Esophagus squamous epithelium (tissue), 5 donors: ENCODE data around the gene C5AR1. TPM values are rescaled to one million over a fixed set of nuclear protein-coding genes. Genes with fewer than 3 reads are reported as not detected.

Experiments used
- DNase-seq: peaks from one replicate; lab custom pipeline; 2025; lab: John Stamatoyannopoulos, UW
- H3K27ac ChIP-seq, 4 donors: fragments of 200-600 bp; sonication (generic); one replicate each; pipeline ENCODE4 v1.5.1; 2016 to 2019; ENCODE audit warnings: mild to moderate bottlenecking in 1 of 4
- H3K27me3 ChIP-seq, 4 donors: fragments of 200-600 bp; sonication (generic); 1 replicate in 3 of 4; 2 replicates in 1 of 4; pipeline versions ENCODE4 v1.5.1 to v1.6.0; 2017 to 2021; ENCODE audit warnings: antibody characterized with exemption in 1 of 4
- H3K36me3 ChIP-seq, 3 donors: fragments of 200-600 bp; sonication (generic); one replicate each; pipeline ENCODE4 v1.5.1; 2016 to 2019
- H3K4me1 ChIP-seq, 3 donors: fragments of 200-600 bp; sonication (generic); one replicate each; pipeline ENCODE4 v1.5.1; 2017 to 2019
- H3K4me3 ChIP-seq, 4 donors: fragments of 200-600 bp; sonication (generic); 1 replicate in 3 of 4; 2 replicates in 1 of 4; pipeline ENCODE4 v1.5.1; 2016 to 2019; ENCODE audit warnings: mild to moderate bottlenecking in 2 of 4, moderate library complexity in 1 of 4
- H3K9me3 ChIP-seq, 3 donors: fragments of 200-600 bp; sonication (generic); one replicate each; pipeline ENCODE4 v1.5.1; 2016 to 2019
- CTCF ChIP-seq, 6 experiments: fragments of 450-650 bp in 4 of 6; fragments of 200-600 bp in 2 of 6; sonication (generic) in 2 of 6; IDR thresholded peaks; one replicate each; pipeline ENCODE4 v1.5.1; 2016 to 2019; ENCODE audit warnings: antibody characterized with exemption in 6 of 6, mild to moderate bottlenecking in 4 of 6, moderate library complexity in 4 of 6
- POLR2A ChIP-seq, 4 donors: fragments of 450-650 bp; IDR thresholded peaks; one replicate each; pipeline ENCODE4 v1.6.1; 2017; ENCODE audit warnings: antibody characterized with exemption in 4 of 4, mild to moderate bottlenecking in 4 of 4, moderate library complexity in 3 of 4
- WGBS, 2 donors: methylation state at CpG; one replicate each; pipeline ENCODE4 v1.1.5; 2018; 5-methylcytosine and 5-hydroxymethylcytosine counted together
- intact Hi-C: fragments of 100-400 bp; cut with DNase I; formaldehyde crosslinking; loops from one replicate; pipeline ENCODE4 v1.15.0; 2022
- total RNA-seq, 4 donors: library from RNA; depleted of rRNA; stranded (reverse); fragments of >200 nt; gene quantifications; one replicate each; pipeline ENCODE4 v1.1.0, GENCODE V29; 2016
- donor health status: DM: yes; HTN: yes; CAD: no.

Gene C5AR1
- total RNA-seq, 4 donors from 2014 or later: 0.87 to 3.2 (median 2.3) TPM

GRCh38 chr19:47306303-47306702 lies 3.4 kb upstream of the C5AR1 start:
- Histone ChIP-seq H3K4me3 (no peak overlapping the region), H3K27me3 (peaks cover 0 to 8% (median 0%) of the 10 kb centered on the region in 4 donors), H3K36me3 (no peaks in the 10 kb centered on the region), H3K4me1 (peaks cover 2 to 18% (median 5%) of the 10 kb centered on the region in 3 donors), H3K9me3 (no peaks in the 10 kb centered on the region), H3K27ac (no peak overlapping the region)
- TF ChIP-seq CTCF (IDR thresholded peaks at IDR 0.05) (no peak), POLR2A (IDR thresholded peaks at IDR 0.05) (no peak)
- intact Hi-C loops: loop anchor here (10.0 kb wide), 1 partner anchor 118 kb away; no protein-coding TSS in a partner anchor
- no peak for DNase-seq
- WGBS, 2 donors: 81 to 88% methylated on average over 3 of the region's 3 CpGs

GRCh38 chr19:47309038-47309437 lies 623 bp upstream of the C5AR1 start:
- 40 to 60% methylated on average over 4 to 8 of the region's 8 CpGs for WGBS, 2 donors
- no peak for DNase-seq
- no peak for TF ChIP-seq CTCF (IDR thresholded peaks at IDR 0.05)
- no peak for TF ChIP-seq POLR2A (IDR thresholded peaks at IDR 0.05)
- Histone ChIP-seq H3K9me3 (no peaks in the 10 kb centered on the region), H3K27ac (no peak overlapping the region), H3K4me3 (no peak overlapping the region), H3K36me3 (no peaks in the 10 kb centered on the region), H3K4me1 (peaks cover 2 to 18% (median 5%) of the 10 kb centered on the region in 3 donors), H3K27me3 (peaks cover 0 to 17% (median 0%) of the 10 kb centered on the region in 4 donors)
- intact Hi-C loops: loop anchor here (10.0 kb wide), 1 partner anchor 116 kb away; no protein-coding TSS in a partner anchor

- TF ChIP-seq CTCF (IDR thresholded peaks at IDR 0.05): no peak
- no peak for TF ChIP-seq POLR2A (IDR thresholded peaks at IDR 0.05)
- Histone ChIP-seq H3K27me3 (peaks cover 0 to 17% (median 0%) of the 10 kb centered on the region in 4 donors), H3K9me3 (no peaks in the 10 kb centered on the region), H3K36me3 (no peaks in the 10 kb centered on the region), H3K27ac (peak overlapping the region in 1 of 4 donors; percentile 50), H3K4me3 (peak overlapping the region in 2 of 4 donors; percentile 15 to 39), H3K4me1 (peaks cover 2 to 14% (median 2%) of the 10 kb centered on the region in 3 donors)
- no peak for DNase-seq
- intact Hi-C loops: no loop called here
- WGBS, 2 donors: 68 to 93% methylated on average over 2 of the region's 2 CpGs
Observed at GRCh38 chr19:47310323-47310722, 662 bp downstream of the C5AR1 start.

GRCh38 chr19:47310819-47311218 lies 1.2 kb downstream of the C5AR1 start:
- TF ChIP-seq POLR2A (IDR thresholded peaks at IDR 0.05) (peak in 1 of 4 donors; percentile 44), CTCF (IDR thresholded peaks at IDR 0.05) (no peak)
- WGBS, 2 donors: 29 to 41% methylated on average over 5 of the region's 5 CpGs
- Histone ChIP-seq H3K27me3 (peaks cover 0 to 17% (median 0%) of the 10 kb centered on the region in 4 donors), H3K9me3 (no peaks in the 10 kb centered on the region), H3K27ac (peak overlapping the region in 1 of 4 donors; percentile 50), H3K4me1 (peaks cover 0 to 14% (median 2%) of the 10 kb centered on the region in 3 donors), H3K36me3 (no peaks in the 10 kb centered on the region), H3K4me3 (peak overlapping the region in 2 of 4 donors; percentile 15 to 39)
- intact Hi-C loops: no loop called here
- no peak for DNase-seq

- DNase-seq: no peak
- H3K27me3 ChIP-seq: peaks cover 0 to 26% (median 0%) of the 10 kb centered on the region in 4 donors
- intact Hi-C loops: no loop called here
- no peak for TF ChIP-seq CTCF (IDR thresholded peaks at IDR 0.05)
- TF ChIP-seq POLR2A (IDR thresholded peaks at IDR 0.05): no peak
- no peak overlapping the region for H3K27ac ChIP-seq
- peaks cover 0 to 14% (median 2%) of the 10 kb centered on the region in 3 donors for H3K4me1 ChIP-seq
- 86% methylated on average over 5 of the region's 5 CpGs for WGBS, 2 donors
- H3K36me3 ChIP-seq: no peaks in the 10 kb centered on the region
- no peak overlapping the region for H3K4me3 ChIP-seq
- no peaks in the 10 kb centered on the region for H3K9me3 ChIP-seq
Observed at GRCh38 chr19:47312366-47313006, 2.8 kb downstream of the C5AR1 start.
